HG03571 (cell line): Measurements from ENCODE around the gene CD33.

Experiments used
- ATAC-seq: cut with Tn5 transposase; IDR thresholded peaks from one replicate; pipeline ENCODE4 v1.9.1; 2021; ENCODE audit not compliant: unreplicated experiment

Gene CD33

GRCh38 chr19:51258165-51259160 is 33.6 kb downstream of the CD33 start:
- no peak for ATAC-seq

DNA sequence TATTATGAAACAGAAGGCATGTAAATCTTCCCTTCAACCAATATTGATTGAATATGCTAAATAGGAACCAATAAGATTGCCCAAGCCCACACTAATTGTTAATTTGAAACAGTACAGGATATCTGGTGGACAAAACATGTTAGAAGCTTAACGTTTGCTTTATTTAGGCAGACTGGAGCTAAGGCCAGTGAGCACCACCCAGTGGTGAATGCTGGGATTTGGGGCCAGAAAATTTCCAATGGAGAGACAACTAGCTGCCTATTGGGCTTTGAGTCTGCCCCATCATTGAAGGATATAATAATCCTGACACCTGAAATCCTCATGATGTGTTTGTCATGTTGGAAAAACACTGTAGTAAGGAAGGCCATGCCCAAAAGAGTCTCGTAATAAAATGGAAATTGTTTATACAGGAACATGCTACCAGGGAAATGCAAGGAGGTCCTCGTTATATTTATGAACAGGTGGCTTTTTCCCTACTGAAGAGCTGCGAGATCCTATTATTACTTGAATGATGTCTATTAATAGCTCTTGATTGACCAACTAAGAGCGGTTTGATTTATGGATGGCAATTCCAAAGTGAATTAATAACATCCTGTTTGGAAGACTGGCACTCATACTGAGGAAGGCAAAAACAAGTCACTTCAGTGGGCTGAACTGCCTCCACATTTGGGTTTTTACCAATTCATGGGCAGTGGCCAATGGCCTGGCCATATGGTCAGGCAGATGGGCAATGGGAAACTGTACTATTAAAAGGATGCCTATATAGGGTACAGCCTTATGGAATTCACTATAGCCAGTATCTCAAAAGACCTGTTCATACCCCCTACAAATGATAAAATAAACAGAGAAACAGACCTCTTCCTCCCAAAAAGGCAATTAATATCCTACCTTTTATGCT is 34.7 kb downstream of the CD33 start:
- no peak for ATAC-seq

DNA sequence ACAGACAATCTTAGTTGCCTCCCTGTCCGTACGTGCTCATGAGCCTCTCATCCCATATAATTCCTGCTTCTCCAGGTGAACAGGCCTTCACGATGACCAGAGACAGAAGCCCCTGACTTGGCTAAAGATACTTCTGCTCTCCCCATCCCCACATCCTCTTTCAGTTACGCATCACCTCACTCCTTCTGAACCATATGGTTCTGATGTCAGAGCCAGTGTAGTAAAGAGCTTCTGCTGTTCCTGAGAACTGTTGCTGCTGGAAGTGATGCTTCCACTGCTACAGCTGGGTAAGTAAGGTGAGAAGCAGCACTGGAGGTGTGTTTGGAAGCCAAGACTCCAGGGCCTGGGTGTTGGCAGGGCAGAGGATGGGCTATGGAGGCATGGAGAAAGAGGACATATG is 38.9 kb downstream of the CD33 start:
- ATAC-seq, result no peak

GRCh38 chr19:51271067-51271466 is 46.2 kb downstream of the CD33 start:
- ATAC-seq, result no peak

GRCh38 chr19:51272183-51272810 is 47.4 kb downstream of the CD33 start:
- ATAC-seq, result no peak

DNA sequence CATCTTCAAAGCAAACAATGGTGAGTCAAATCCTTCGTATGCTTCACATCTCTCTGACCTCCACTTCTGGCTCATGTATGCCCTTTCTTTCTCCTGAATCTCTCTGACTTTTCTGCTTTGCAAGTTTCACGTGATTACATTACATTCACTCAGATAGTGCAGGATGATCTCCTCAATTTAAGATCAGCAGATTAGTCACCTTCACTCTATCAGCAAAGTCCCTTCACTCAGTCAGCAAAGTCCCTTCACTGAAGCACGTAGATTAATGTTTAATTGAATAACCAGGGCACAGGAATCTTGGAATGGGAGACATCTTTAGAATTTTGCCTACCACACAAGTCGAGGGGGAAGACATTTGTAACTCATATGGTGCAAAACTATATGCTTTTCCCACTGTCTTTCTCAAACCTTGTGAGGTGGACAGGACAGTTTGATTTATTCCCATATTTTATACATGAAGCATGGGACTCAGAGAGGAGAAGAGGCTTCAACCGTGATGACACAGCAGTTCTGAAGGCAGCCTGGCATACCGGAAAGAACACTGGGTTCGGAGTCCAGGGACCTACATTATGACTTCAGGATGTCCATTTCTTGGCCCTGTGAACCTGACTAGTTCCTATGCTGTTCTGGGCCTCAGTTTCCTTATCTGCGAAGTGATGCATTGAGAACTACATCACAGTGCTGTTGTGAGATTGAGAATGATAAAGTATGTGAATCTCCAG is 49.3 kb downstream of the CD33 start:
- no peak for ATAC-seq

- no peak for ATAC-seq
These were observed 52.2 kb downstream of the CD33 start for GRCh38 chr19:51277112-51277511.

DNA sequence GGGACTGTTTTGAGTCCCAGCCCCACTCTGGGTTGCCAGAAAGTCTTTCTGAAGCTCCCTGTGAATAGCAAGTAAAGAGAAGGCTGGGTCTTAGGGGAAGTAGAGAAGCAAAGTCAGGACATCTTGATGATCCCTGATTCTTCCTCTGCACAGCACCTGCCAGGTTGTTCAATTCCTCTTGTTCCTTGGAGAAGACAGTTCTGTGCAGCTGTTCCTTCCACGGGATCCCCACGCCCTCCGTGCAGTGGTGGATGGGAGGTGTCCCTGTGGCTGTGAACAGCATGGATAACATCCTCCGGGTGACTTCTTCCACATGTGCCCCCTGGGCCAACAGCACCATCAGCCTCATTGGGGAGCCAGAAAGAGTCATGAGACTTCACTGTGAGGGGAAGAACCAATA is 57.5 kb downstream of the CD33 start:
- ATAC-seq, result no peak

- ATAC-seq, result no peak
These were observed 60.8 kb downstream of the CD33 start for GRCh38 chr19:51285682-51286081.
